H1 (cell line): Measurements from ENCODE around the gene EPRS1. TPM values are rescaled to one million over a fixed set of nuclear protein-coding genes. Genes with fewer than 3 reads are reported as not detected.

Source experiments
- CHD7 ChIP-seq: fragments of 300-600 bp; sonication (generic); IDR thresholded peaks from 2 replicates; pipeline ENCODE4 v1.7.1; 2012; ENCODE audit warnings: low read length, moderate library complexity, mild to moderate bottlenecking, inconsistent platforms; ENCODE audit not compliant: insufficient replicate concordance
- polyA plus RNA-seq, 7 experiments: library from polyadenylated mRNA; depleted of rRNA in 3 of 7; stranded (reverse) in 5 of 7; unstranded in 2 of 7; fragments of >200 nt in 5 of 7; fragments of 200-250 nt in 2 of 7; gene quantifications; 1 replicate in 5 of 7; 2 replicates in 1 of 7; 4 replicates in 1 of 7; pipeline versions ENCODE4 v1.2.1 to v1.2.3, GENCODE V29; 2011 to 2013; ENCODE audit warnings: missing spikeins in 2 of 7, mixed read lengths in 2 of 7
- total RNA-seq: library from RNA; stranded (reverse); fragmentation: NEBNext Ultra II Directional; extraction: Animal tissue kit (Norgen Biotek cat#: 25700); gene quantifications from 2 replicates; pipeline ENCODE4 v1.2.1, GENCODE V29; 2021

Gene EPRS1
- total and polyA plus RNA-seq, 2 of the 8 experiments (the other 6 are each of a cell fraction or from before 2014, with no cell fraction given), result 38.4 to 171 TPM

DNA sequence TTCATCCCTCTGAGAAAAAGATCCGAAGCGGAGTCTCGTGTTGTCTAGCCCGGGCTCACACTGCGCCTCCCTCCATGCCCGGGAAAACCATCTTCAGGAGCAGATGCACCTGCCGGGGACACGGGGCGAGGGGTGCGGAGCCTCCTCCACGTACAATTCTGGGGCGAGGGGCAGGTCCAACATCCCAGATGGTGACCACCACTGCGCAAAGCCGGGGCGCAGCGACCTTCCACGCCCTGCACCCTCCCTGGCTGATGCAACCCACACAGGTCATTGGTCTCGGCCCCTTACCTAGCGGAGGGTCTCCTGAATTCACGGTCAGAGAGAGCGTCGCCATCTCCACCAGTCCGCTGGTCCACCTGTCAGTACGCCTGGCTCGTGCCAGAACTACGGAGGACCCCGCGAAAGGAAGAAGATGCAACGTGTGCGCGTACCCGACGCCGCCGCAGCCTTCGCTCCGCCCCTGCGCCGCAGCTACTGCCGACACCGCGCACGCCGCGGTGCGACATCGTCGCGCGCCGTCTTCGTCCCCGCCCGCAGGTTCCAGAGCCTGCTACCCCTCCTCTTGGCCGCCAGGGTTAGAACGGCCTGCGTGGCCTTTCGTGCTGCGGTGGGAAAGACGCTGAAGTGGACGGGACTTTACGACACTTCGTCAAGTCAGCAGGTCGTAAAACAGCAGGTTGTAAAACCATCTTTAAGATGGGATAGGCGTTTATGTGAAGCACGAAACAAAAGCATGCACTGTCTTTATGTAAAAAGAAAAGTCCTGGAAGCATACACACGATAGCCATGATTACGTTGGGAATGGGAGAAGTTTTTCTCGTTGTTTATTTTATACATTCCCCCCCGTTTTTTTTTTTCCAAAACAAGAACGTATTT, at the start of gene EPRS1 (continued):
- no peak for TF ChIP-seq CHD7
